Hepatocyte (in vitro differentiated cells): ENCODE data around the gene MLIP. TPM values are rescaled to one million over a fixed set of nuclear protein-coding genes. Genes with fewer than 3 reads are reported as not detected.

Experiments
- DNase-seq: peaks from one replicate; pipeline ENCODE4 v3.0.0-alpha.2; 2016; ENCODE audit warnings: low spot score
- H2AFZ ChIP-seq: fragments of 200-600 bp; sonication (generic); 2 replicates; pipeline ENCODE4 v1.6.0; 2016; ENCODE audit warnings: antibody characterized with exemption, mild to moderate bottlenecking
- H3K27ac ChIP-seq: fragments of 200-600 bp; sonication (generic); 2 replicates; pipeline ENCODE4 v1.5.1; 2016; ENCODE audit warnings: mild to moderate bottlenecking
- H3K27me3 ChIP-seq: fragments of 200-600 bp; sonication (generic); 2 replicates; pipeline ENCODE4 v1.6.1; 2016
- H3K36me3 ChIP-seq: fragments of 200-600 bp; sonication (generic); replicated peaks from 2 replicates; pipeline ENCODE4 v1.5.1; 2016; ENCODE audit warnings: low read depth; ENCODE audit not compliant: insufficient read depth
- H3K4me1 ChIP-seq: fragments of 200-600 bp; sonication (generic); 2 replicates; pipeline ENCODE4 v1.5.1; 2016; ENCODE audit warnings: mild to moderate bottlenecking, moderate library complexity; ENCODE audit not compliant: insufficient read depth
- H3K4me2 ChIP-seq: fragments of 200-600 bp; sonication (generic); 2 replicates; pipeline ENCODE4 v1.6.0; 2016
- H3K4me3 ChIP-seq: fragments of 200-600 bp; sonication (generic); 2 replicates; pipeline ENCODE4 v1.5.1; 2016; ENCODE audit warnings: mild to moderate bottlenecking
- H3K79me2 ChIP-seq: fragments of 200-600 bp; sonication (generic); 2 replicates; pipeline ENCODE4 v1.6.0; 2017; ENCODE audit warnings: mild to moderate bottlenecking
- H3K9me2 ChIP-seq: fragments of 200-600 bp; sonication (generic); replicated peaks from 2 replicates; pipeline ENCODE4 v1.6.0; 2017; ENCODE audit warnings: mild to moderate bottlenecking; ENCODE audit not compliant: insufficient read depth
- H3K9me3 ChIP-seq: fragments of 200-600 bp; sonication (generic); 2 replicates; pipeline ENCODE4 v1.5.1; 2016; ENCODE audit warnings: low read depth, mild to moderate bottlenecking
- H4K20me1 ChIP-seq: fragments of 200-600 bp; sonication (generic); 2 replicates; pipeline ENCODE4 v1.6.0; 2016; ENCODE audit warnings: mild to moderate bottlenecking; ENCODE audit not compliant: insufficient read depth, poor library complexity, severe bottlenecking
- EZH2 ChIP-seq: fragments of 200-600 bp; sonication (generic); IDR thresholded peaks from 2 replicates; pipeline ENCODE4 v1.6.1; 2016; ENCODE audit warnings: antibody characterized with exemption, mild to moderate bottlenecking, borderline replicate concordance
- EZH2phosphoT487 ChIP-seq: fragments of 200-600 bp; sonication (generic); IDR thresholded peaks from one replicate; pipeline ENCODE4 v1.6.1; 2018; ENCODE audit warnings: antibody characterized with exemption, mild to moderate bottlenecking, low read depth, moderate library complexity; ENCODE audit not compliant: unreplicated experiment, severe bottlenecking
- WGBS: methylation state at CpG from one replicate; pipeline ENCODE4 v1.1.6; 2016; ENCODE audit warnings: low lambda C conversion rate; ENCODE audit errors: missing lambda C conversion rate; 5-methylcytosine and 5-hydroxymethylcytosine counted together
- polyA plus RNA-seq: library from polyadenylated mRNA; unstranded; fragments of >200 nt; fragmentation: Nextera tagmentation; extraction: Ambion mirVana; gene quantifications from 2 replicates; pipeline ENCODE4 v1.2.1, GENCODE V29; 2016
- total RNA-seq: library from RNA; depleted of rRNA; stranded (reverse); fragments of >200 nt; gene quantifications from 2 replicates; pipeline ENCODE4 v1.2.3, GENCODE V29; 2014
- TF ChIP-seq, protein P1 (sequence below): fragments of 200-600 bp; sonication (generic); IDR thresholded peaks from 2 replicates; pipeline ENCODE4 v1.5.1; 2016; ENCODE audit warnings: antibody characterized with exemption, mild to moderate bottlenecking; ENCODE audit not compliant: poor library complexity

The MLIP gene
- total and polyA plus RNA-seq, 2 experiments from 2014 or later: 1.2 to 1.5 TPM

DNA sequence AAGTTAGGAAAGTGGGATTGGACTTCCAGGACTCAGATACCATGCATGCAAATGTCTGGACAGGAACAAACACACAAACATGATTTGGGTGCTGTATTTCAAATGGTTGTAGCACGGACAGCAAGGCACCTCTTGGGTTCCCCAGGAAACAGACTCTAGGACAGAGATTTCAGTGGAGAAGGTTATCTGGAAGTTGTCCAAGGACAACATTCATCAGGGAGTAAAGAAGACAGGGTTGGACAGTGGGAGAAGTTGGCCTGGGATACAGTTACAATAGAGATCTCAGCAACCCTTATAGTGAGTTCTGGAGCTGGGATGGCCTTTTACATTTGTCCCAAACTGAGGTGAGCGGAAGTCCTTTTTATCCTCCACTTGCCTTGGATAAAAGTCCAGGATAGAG lies 177.2 kb downstream of the MLIP start:
- Histone ChIP-seq H3K9me2 (no peaks in the 10 kb centered on the region), H3K4me3 (no peak overlapping the region), H3K79me2 (no peaks in the 10 kb centered on the region), H3K4me2 (no peak overlapping the region), H4K20me1 (no peaks in the 10 kb centered on the region), H3K27ac (no peak overlapping the region), H2AFZ (no peak overlapping the region), H3K36me3 (no peaks in the 10 kb centered on the region), H3K27me3 (no peaks in the 10 kb centered on the region), H3K4me1 (peaks cover 6% of the 10 kb centered on the region), H3K9me3 (no peaks in the 10 kb centered on the region)
- no peak for DNase-seq
- TF ChIP-seq EZH2phosphoT487 (no peak), EZH2 (no peak)
- TF ChIP-seq, protein P1, sequence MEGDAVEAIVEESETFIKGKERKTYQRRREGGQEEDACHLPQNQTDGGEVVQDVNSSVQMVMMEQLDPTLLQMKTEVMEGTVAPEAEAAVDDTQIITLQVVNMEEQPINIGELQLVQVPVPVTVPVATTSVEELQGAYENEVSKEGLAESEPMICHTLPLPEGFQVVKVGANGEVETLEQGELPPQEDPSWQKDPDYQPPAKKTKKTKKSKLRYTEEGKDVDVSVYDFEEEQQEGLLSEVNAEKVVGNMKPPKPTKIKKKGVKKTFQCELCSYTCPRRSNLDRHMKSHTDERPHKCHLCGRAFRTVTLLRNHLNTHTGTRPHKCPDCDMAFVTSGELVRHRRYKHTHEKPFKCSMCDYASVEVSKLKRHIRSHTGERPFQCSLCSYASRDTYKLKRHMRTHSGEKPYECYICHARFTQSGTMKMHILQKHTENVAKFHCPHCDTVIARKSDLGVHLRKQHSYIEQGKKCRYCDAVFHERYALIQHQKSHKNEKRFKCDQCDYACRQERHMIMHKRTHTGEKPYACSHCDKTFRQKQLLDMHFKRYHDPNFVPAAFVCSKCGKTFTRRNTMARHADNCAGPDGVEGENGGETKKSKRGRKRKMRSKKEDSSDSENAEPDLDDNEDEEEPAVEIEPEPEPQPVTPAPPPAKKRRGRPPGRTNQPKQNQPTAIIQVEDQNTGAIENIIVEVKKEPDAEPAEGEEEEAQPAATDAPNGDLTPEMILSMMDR: no peak
- 100% methylated on average over 2 of the region's 2 CpGs for WGBS

DNA sequence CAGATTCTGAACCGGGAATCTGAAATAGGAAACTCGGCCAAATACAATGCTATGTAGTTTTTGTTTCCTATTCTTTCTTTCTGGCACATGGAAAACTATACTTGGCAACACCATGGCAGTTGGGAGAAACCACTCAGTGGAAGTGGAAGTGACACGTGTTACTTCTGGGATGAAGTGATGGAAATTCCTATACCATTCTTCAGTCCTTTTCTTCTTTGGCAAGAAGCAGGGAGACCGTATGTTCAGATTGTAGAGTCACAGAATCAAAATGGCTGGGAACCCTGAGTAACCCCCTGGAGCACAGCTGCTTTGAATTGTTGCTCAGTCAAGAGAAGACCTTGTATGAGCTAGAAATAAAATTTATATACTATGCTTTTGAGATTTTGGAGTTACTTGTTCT lies 178.2 kb downstream of the MLIP start:
- TF ChIP-seq EZH2: no peak
- TF ChIP-seq EZH2phosphoT487: no peak
- TF ChIP-seq, protein P1: no peak
- no peak overlapping the region for H3K27ac ChIP-seq
- H3K4me2 ChIP-seq: no peak overlapping the region
- DNase-seq: no peak
- H3K4me3 ChIP-seq: no peak overlapping the region
- H3K36me3 ChIP-seq: no peaks in the 10 kb centered on the region
- peaks cover 5% of the 10 kb centered on the region for H3K4me1 ChIP-seq
- no peaks in the 10 kb centered on the region for H3K79me2 ChIP-seq
- H3K9me3 ChIP-seq: no peaks in the 10 kb centered on the region
- no peaks in the 10 kb centered on the region for H3K27me3 ChIP-seq
- 86% methylated on average over 4 of the region's 4 CpGs for WGBS
- H4K20me1 ChIP-seq: no peaks in the 10 kb centered on the region
- no peaks in the 10 kb centered on the region for H3K9me2 ChIP-seq
- H2AFZ ChIP-seq: no peak overlapping the region

DNA sequence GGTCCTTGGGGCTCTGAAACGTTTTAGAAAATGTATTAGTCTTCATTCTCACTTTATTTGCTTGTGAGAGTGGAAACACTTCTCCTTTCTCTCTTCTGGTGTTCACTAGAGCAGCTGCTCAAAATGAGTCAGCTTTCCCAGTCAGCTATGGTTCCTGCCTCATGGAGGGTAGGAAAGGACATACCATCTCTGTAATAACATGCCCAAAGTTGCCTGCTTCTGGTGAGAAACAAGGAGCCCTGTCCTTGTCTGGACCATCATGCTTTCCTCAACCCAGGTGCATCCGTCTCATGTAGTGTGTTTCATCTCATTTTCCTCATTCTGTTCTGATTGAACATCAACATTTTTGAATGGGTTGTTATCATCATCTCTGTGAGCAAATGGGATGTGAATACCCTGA lies 179.9 kb downstream of the MLIP start:
- Histone ChIP-seq H3K27me3 (no peaks in the 10 kb centered on the region), H3K4me3 (no peak overlapping the region), H4K20me1 (no peaks in the 10 kb centered on the region), H3K36me3 (no peaks in the 10 kb centered on the region), H2AFZ (no peak overlapping the region), H3K4me2 (no peak overlapping the region), H3K27ac (no peak overlapping the region), H3K9me3 (no peaks in the 10 kb centered on the region), H3K9me2 (no peaks in the 10 kb centered on the region), H3K79me2 (no peaks in the 10 kb centered on the region), H3K4me1 (no peaks in the 10 kb centered on the region)
- WGBS: 89% methylated on average over 2 of the region's 2 CpGs
- TF ChIP-seq, protein P1: no peak
- TF ChIP-seq EZH2 (no peak), EZH2phosphoT487 (no peak)
- no peak for DNase-seq

- no peaks in the 10 kb centered on the region for H3K9me3 ChIP-seq
- no peak for DNase-seq
- H3K4me1 ChIP-seq: no peaks in the 10 kb centered on the region
- no peaks in the 10 kb centered on the region for H3K9me2 ChIP-seq
- 73% methylated on average over 2 of the region's 2 CpGs for WGBS
- no peak overlapping the region for H3K4me3 ChIP-seq
- no peaks in the 10 kb centered on the region for H3K27me3 ChIP-seq
- TF ChIP-seq EZH2: no peak
- no peak for TF ChIP-seq EZH2phosphoT487
- TF ChIP-seq, protein P1: no peak
- H3K27ac ChIP-seq: no peak overlapping the region
- no peak overlapping the region for H3K4me2 ChIP-seq
- H2AFZ ChIP-seq: no peak overlapping the region
- H3K79me2 ChIP-seq: no peaks in the 10 kb centered on the region
- H4K20me1 ChIP-seq: no peaks in the 10 kb centered on the region
- no peaks in the 10 kb centered on the region for H3K36me3 ChIP-seq
Measured at GRCh38 chr6:54291738-54292137, 180.5 kb downstream of the MLIP start.
